ENCODE results near the gene SELPLG.
"Not testable (repeated sequence)": the region's sequence is repeated elsewhere in the genome, so short reads cannot be mapped to it uniquely, and the experiment has no call there.

SELPLG gene

GRCh38 chr12:108592033-108592909, 41.4 kb downstream of the SELPLG start:
- no peak for DNase-seq (ENCODE audit: low read depth in 1 of 2, low spot score in 1 of 2)

- DNase-seq (ENCODE audit: low read depth in 1 of 2, low spot score in 1 of 2): no peak
These were observed 42.3 kb downstream of the SELPLG start for GRCh38 chr12:108591267-108591980.

- not testable (repeated sequence) for DNase-seq (ENCODE audit: low read depth in 1 of 2, low spot score in 1 of 2)
These were observed 43.2 kb downstream of the SELPLG start for GRCh38 chr12:108590463-108590862.

GRCh38 chr12:108589840-108590229, 43.9 kb downstream of the SELPLG start:
- no peak for DNase-seq (ENCODE audit: low read depth in 1 of 2, low spot score in 1 of 2)

GRCh38 chr12:108589028-108589839, 44.5 kb downstream of the SELPLG start:
- no peak for DNase-seq (ENCODE audit: low read depth in 1 of 2, low spot score in 1 of 2)

- no peak for DNase-seq (ENCODE audit: low read depth in 1 of 2, low spot score in 1 of 2)
These were observed 45.9 kb downstream of the SELPLG start for GRCh38 chr12:108587826-108588225.

GRCh38 chr12:108586306-108586705, 47.4 kb downstream of the SELPLG start:
- DNase-seq (ENCODE audit: low read depth in 1 of 2, low spot score in 1 of 2): no peak

- no peak for DNase-seq (ENCODE audit: low read depth in 1 of 2, low spot score in 1 of 2)
These were observed 47.8 kb downstream of the SELPLG start for GRCh38 chr12:108585864-108586263.

- no peak for DNase-seq (ENCODE audit: low read depth in 1 of 2, low spot score in 1 of 2)
These were observed 49.1 kb downstream of the SELPLG start for GRCh38 chr12:108584456-108585065.

- no peak for DNase-seq (ENCODE audit: low read depth in 1 of 2, low spot score in 1 of 2)
These were observed 49.7 kb downstream of the SELPLG start for GRCh38 chr12:108583991-108584390.

GRCh38 chr12:108582978-108583770, 50.5 kb downstream of the SELPLG start:
- no peak for DNase-seq (ENCODE audit: low read depth in 1 of 2, low spot score in 1 of 2)

- no peak for DNase-seq (ENCODE audit: low read depth in 1 of 2, low spot score in 1 of 2)
These were observed 51.2 kb downstream of the SELPLG start for GRCh38 chr12:108582509-108582908.

GRCh38 chr12:108581311-108582227, 52.1 kb downstream of the SELPLG start:
- no peak for DNase-seq (ENCODE audit: low read depth in 1 of 2, low spot score in 1 of 2)

- DNase-seq (ENCODE audit: low read depth in 1 of 2, low spot score in 1 of 2): no peak
These were observed 53.2 kb downstream of the SELPLG start for GRCh38 chr12:108580531-108580930.

- DNase-seq (ENCODE audit: low read depth in 1 of 2, low spot score in 1 of 2): no peak
These were observed 54.9 kb downstream of the SELPLG start for GRCh38 chr12:108578813-108579212.

GRCh38 chr12:108578264-108578663, 55.4 kb downstream of the SELPLG start:
- no peak for DNase-seq (ENCODE audit: low read depth in 1 of 2, low spot score in 1 of 2)

GRCh38 chr12:108577458-108577857, 56.2 kb downstream of the SELPLG start:
- DNase-seq (ENCODE audit: low read depth in 1 of 2, low spot score in 1 of 2): no peak

GRCh38 chr12:108576660-108577234, 56.9 kb downstream of the SELPLG start:
- no peak for DNase-seq (ENCODE audit: low read depth in 1 of 2, low spot score in 1 of 2)

Measured in stimulated activated CD4-positive, alpha-beta T cell treated with anti-CD3 and anti-CD28 coated beads, Interleukin-15, amount 100 ng/mL, for 1 hour (primary cell).